Kasumi-1 (cell line): ENCODE data around the gene ACR.

ENCODE experiments used
- DNase-seq, 2 experiments: peaks; one replicate each; lab custom pipeline; 2025; lab: John Stamatoyannopoulos, UW

Gene ACR

GRCh38 chr22:50702821-50703725 lies 34.9 kb upstream of the ACR start:
- no peak for DNase-seq

GRCh38 chr22:50703726-50704509 lies 34.1 kb upstream of the ACR start:
- DNase-seq: no peak

- no peak for DNase-seq
Measured at GRCh38 chr22:50704510-50705218, 33.3 kb upstream of the ACR start.

- DNase-seq: no peak
Measured at GRCh38 chr22:50705219-50705691, 32.7 kb upstream of the ACR start.

- no peak for DNase-seq
Measured at GRCh38 chr22:50705851-50706351, 32.1 kb upstream of the ACR start.

- no peak for DNase-seq
Measured at GRCh38 chr22:50706481-50707125, 31.4 kb upstream of the ACR start.

- DNase-seq: no peak
Measured at GRCh38 chr22:50708474-50708873, 29.5 kb upstream of the ACR start.

GRCh38 chr22:50708996-50709395 lies 29.0 kb upstream of the ACR start:
- DNase-seq: no peak

- no peak for DNase-seq
Measured at GRCh38 chr22:50710221-50710620, 27.8 kb upstream of the ACR start.

- DNase-seq: no peak
Measured at GRCh38 chr22:50710886-50711285, 27.1 kb upstream of the ACR start.

GRCh38 chr22:50711446-50712340 lies 26.3 kb upstream of the ACR start:
- no peak for DNase-seq

GRCh38 chr22:50712341-50713007 lies 25.5 kb upstream of the ACR start:
- no peak for DNase-seq

GRCh38 chr22:50713008-50713385 lies 25.0 kb upstream of the ACR start:
- DNase-seq: no peak

GRCh38 chr22:50713571-50714056 lies 24.4 kb upstream of the ACR start:
- DNase-seq: no peak

- DNase-seq: no peak
Measured at GRCh38 chr22:50714150-50714549, 23.9 kb upstream of the ACR start.

- DNase-seq: no peak
Measured at GRCh38 chr22:50714631-50715179, 23.3 kb upstream of the ACR start.

- DNase-seq: no peak
Measured at GRCh38 chr22:50715250-50715649, 22.8 kb upstream of the ACR start.

- DNase-seq: no peak
Measured at GRCh38 chr22:50715776-50716175, 22.2 kb upstream of the ACR start.

GRCh38 chr22:50716290-50717024 lies 21.5 kb upstream of the ACR start:
- DNase-seq: no peak
